HG03280 (cell line): ENCODE measurements around the gene HNRNPH3.
"Not testable (repeated sequence)": the region's sequence is repeated elsewhere in the genome, so short reads cannot be mapped to it uniquely, and the experiment has no call there.

Experiments used
- ATAC-seq: cut with Tn5 transposase; IDR thresholded peaks from one replicate; pipeline ENCODE4 v1.9.1; 2021; ENCODE audit warnings: mild to moderate bottlenecking, moderate library complexity; ENCODE audit not compliant: unreplicated experiment

HNRNPH3 gene, protein sequence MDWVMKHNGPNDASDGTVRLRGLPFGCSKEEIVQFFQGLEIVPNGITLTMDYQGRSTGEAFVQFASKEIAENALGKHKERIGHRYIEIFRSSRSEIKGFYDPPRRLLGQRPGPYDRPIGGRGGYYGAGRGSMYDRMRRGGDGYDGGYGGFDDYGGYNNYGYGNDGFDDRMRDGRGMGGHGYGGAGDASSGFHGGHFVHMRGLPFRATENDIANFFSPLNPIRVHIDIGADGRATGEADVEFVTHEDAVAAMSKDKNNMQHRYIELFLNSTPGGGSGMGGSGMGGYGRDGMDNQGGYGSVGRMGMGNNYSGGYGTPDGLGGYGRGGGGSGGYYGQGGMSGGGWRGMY

DNA sequence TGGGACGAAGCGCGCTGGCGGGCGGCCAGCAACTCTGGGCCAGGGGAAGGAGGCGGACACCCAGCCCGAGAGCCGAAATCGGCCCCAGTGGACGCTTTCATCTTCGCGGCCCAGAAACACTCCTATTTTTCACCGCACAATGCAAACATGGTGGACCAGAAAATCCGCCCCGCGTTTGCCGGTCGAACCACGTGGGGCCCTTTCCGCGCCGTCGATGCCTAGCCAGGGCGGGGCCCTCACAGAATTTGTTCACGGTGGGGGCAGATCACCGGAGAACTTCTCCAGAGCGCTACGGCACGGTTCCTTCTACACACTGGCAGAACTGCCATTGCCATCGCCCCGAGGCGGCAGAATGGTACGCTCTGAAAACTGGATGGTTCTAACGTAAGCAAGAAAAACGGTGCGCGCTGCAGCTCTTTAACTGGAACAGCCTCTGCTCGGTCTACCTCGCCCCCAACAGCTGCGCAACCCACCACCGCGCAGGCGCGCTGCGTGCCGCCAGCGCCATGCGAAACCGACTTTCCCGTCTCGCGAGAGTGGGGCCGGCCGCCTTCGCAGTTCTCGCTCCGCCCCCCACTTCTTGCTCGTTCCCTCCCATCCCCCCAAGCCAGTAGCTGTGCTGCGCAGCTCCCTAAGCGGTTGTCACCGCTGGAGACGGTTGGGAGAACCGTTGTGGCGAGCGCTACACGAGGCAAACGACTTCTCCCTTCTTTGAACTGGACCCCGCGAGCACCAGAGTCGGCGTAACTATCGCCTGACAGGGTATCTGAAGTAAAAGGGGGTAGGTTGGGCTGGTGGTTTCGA is at the start of gene HNRNPH3:
Gene HNRNPH3 (plus strand): TSS at position 610 of the 804 bp plus-strand sequence. CDS start 5,158 bp downstream, outside the sequence.
- ATAC-seq, result peak; percentile 83

- ATAC-seq, result no peak
Measured at GRCh38 chr10:68284062-68285001, 47.5 kb upstream of the HNRNPH3 start.

DNA sequence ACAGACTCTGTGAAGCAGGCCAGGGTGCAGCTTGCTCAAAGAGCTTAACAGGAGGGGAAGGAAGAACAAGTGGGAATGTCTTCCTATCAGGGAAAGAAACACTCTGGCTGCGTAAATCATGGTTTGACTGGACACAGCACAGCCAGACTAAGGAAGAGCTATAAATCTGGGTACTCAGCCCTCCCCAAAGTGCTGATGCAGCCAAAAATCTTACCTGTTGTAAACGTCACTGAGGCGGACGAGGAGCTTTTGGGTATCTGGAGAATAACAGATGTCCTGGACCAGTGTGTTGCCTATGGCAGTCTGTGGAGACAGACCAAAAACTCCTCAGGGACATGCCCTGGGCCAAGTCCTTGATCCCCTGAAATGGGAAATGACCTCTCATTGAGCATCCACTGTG is 43.1 kb upstream of the HNRNPH3 start:
- ATAC-seq, result no peak

DNA sequence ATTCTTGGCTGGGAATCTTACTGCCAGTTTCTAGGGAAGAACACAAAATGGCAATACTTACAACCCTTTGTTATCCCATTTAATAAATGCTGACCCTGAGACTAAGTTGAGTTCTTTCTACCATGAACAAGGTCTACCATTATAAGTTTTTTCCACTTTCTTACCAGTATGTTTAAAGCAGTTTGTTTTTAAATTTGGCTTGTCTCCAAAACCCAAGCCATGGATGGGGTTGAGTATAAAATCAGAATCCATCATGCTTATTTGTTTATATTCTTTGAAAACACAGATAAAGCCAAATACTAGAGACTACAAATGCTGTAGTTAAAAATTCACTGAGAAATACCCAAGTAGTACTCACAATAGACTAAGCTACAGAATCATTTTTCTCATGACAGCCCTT is 41.1 kb upstream of the HNRNPH3 start:
- no peak for ATAC-seq

DNA sequence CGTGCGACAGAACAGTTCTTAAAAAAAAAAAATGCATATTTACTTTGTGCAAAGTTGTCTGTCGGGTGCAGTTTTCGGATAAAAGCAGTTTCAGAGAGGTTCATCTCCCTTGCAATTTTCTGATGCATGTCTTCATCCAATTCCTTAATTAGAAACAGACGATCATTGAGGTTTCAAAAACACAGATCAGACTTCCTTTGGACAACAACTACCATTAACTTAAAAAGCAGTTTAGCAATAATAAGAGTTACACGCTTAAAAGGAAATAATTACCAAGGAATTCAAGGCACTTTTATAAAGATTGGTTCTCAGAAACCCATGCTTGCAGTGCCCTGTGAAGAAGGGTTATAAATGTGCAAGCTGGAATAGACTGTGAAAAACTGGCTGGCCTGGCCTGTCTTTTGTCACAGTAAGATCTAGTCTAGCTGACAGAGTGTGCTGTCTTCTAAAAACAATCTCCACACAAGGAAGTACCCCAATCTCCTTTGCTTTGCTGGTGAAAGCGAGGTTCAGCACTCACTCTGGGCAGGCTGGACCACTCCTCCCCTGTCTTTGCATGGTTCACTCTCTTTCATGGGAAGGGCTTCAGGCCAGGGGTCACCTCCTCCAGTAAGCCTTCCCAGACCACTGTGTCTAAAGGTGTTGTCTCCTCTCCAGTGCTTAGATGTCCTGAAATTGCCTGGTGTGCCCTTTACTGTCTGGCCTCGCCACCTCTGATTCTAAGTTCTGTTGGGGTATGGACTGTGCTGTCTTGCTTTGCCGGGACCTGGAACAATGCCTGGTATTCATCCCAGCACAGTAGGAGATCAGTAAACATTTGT is 34.8 kb upstream of the HNRNPH3 start:
- ATAC-seq, result no peak

DNA sequence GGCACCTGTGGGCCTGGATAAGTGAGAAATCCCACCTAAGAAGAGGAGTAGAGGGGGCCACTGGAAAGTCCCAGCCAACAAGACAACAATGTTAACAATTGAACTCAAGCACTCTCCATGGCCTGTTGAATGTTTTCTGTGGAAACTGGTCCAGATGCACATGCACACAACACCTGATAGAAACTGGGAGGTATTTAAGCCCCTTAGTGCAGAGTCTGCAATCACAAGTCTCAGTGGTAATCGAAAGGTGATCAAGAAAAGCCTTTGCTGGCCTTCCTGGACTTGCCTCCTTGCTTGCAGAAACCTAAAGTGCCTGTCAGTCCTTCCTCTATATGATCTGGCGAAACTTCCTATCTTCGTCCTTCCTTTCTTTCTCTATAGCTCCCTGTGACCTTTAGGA is 30.6 kb upstream of the HNRNPH3 start:
- no peak for ATAC-seq

DNA sequence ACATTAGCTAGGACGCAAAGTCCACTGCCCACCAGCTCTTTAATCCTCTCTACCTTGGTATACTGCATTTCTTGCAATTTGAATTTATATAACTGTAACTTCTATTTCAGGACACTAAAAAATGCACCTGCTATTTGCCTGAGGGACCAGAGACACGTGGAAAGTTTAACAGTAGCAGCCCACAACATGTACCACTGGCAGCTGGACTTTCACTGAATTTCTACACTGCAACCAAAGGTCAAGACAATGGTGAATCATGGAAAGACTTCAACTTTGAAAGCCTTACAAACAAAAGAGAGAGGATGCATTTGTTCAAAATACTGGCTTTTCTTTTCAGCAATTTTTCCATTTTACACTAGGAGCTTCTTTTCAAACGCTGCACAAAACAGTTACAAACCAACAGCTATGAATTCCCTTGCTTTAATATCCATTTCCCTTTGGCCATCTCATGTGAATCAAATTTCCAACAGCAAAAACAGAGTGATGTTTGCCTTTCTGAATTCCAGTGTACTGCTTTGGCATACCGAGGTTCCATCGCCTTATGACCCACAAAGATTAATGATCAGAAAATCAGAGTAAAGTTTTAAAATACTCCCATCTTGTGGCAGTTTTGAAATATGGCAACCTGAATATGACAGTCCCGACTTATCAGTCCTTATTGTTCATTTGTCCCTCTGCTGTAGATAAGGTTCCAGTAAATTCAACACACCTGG is 29.9 kb upstream of the HNRNPH3 start:
- peak; percentile 63 for ATAC-seq

GRCh38 chr10:68302503-68302823 is 29.4 kb upstream of the HNRNPH3 start:
- ATAC-seq, result no peak

- no peak for ATAC-seq
Measured at GRCh38 chr10:68302871-68303270, 29.0 kb upstream of the HNRNPH3 start.

DNA sequence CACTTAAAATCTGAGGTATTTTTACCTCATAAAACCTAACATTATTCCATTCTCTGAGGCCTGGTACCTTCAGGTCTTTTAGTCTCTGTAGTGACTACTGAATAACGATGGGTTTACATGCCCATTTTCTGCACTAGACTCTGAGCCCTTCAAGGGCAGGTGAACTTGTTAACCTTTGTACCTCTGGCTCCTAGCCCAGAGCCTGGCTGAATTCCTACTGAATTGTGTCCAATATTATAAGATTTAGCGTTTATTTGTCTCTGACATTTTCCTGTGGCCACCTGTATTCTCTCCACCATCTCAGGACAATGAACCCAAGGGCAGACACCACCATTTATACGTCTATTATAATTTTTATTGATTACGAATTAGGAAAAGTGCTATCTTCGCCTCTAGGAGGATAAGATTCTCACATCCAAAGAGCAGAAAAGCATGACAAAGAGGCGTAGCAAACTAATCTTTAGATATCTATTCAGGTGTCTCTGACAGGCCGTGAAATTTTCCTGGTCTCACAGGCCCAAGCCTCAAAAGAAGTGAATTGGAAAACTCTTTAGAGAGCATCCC is 27.9 kb upstream of the HNRNPH3 start:
- no peak for ATAC-seq

- no peak for ATAC-seq
Measured at GRCh38 chr10:68305854-68306253, 26.0 kb upstream of the HNRNPH3 start.

- ATAC-seq, result no peak
Measured at GRCh38 chr10:68310531-68310930, 21.3 kb upstream of the HNRNPH3 start.

GRCh38 chr10:68314930-68315329 is 16.9 kb upstream of the HNRNPH3 start:
- ATAC-seq, result not testable (repeated sequence)

DNA sequence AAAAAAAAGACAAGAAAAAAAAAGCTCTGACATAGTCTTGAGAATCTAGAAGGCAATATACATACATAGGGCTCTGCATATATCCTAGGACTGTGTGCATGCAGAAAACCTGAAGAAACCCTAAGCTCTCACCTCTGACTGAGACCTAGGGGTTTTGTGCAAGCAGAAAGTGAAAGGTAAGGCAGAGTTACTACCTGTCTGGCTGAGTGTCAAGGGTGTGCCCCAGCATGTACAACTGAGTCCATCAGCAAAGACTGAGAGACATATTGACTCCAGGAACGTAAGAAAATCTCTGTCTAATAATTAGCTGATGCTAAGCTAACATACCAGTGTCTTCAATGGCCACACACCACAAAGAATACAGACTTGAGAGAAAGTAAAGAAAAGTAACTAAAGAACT is 16.3 kb upstream of the HNRNPH3 start:
- no peak for ATAC-seq

DNA sequence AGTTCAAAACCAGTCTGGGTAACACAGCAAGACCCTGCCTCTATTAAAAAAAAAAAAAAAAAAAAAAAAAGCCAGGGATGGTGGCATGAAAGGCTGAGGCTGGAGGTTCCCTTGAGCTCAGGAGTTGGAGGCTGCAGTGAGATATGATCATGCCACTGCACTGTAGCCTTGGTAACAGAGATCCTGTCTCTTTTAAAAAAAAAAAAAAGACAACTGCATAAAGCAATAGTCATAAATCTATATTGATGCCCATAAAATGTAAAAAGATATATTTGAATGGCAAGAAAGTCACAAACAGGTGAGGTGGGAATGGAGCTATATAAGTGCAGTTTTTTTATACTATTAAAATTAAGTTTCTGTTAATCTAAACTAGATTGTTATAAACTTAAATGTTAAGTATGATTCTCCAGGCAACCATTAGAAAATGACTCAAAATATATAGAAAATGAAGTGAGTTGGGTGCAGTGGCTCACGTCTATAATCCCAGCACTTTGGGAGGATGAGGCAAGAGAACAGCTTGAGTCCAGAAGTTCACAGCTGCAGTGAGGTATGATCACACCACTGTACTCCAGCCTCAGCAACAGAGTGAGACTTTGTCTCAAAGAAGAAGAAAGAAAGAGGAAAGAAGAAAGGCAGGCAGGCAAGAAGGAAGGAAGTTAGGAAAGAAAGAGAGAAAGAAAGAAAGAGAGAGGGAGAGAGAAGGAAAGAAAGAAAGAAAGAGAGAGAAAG is 13.4 kb upstream of the HNRNPH3 start:
- no peak for ATAC-seq

DNA sequence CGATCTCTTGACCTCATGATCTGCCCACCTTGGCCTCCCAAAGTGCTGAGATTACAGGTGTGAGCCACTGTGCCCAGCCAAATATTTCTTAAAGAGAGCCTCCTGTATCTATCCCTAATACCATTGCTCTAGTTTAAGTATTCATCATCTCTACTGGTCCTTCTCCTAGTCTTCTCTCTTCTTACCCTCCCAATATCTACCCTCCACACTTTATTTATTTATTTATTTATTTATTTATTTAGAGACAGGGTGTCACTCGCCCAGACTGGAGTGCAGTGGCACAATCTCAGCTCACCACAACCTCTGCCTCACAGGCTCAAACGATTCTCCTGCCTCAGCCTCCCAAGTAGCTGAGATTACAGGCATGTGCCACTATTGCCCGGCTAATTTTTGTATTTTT is 7.5 kb upstream of the HNRNPH3 start:
- ATAC-seq, result not testable (repeated sequence)

DNA sequence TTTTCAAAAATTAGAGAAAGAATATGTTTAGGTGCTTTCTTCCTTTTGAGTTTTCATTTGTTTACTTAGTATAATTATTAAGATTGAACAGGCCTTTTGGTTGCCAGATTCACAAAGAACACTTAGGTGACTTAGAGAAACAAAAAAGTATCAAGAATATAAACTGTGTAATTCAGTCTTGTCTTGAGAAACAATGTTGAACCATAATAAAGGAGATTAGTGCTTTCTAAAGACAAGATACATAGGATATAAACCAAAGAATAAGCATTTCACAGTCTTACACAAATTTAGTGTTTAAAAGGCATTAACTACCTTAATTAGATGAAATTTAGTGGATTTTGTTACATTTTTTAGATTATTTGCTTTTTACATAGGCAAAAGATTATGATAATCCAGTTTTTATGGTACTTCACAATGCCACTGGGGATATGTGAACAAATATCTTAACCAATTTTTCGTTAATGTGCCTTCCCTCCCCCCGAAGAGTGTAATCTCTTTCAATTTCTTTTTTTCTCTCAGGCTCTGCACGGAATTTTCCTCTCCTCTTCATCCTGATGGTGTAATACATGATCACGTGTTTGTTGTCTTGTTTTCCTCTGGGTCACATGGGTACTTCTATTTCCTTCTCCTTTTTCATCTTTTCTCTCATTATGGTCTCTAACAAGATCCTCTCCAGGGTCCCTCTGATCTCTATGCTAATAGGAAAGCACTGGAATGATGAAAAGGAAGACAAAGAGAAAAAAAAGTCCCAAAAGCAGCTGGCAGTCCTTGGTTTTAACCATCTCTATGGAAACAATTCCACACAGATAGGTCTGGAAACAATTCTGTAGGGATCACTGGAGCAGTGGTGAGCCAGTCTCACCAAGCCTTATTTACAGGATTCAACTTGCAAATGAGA is 3.7 kb upstream of the HNRNPH3 start:
- no peak for ATAC-seq

- ATAC-seq, result no peak
Measured at GRCh38 chr10:68329506-68329861, 2.4 kb upstream of the HNRNPH3 start.
